Measurements from ENCODE around the gene ITGB2.

The ITGB2 gene

DNA sequence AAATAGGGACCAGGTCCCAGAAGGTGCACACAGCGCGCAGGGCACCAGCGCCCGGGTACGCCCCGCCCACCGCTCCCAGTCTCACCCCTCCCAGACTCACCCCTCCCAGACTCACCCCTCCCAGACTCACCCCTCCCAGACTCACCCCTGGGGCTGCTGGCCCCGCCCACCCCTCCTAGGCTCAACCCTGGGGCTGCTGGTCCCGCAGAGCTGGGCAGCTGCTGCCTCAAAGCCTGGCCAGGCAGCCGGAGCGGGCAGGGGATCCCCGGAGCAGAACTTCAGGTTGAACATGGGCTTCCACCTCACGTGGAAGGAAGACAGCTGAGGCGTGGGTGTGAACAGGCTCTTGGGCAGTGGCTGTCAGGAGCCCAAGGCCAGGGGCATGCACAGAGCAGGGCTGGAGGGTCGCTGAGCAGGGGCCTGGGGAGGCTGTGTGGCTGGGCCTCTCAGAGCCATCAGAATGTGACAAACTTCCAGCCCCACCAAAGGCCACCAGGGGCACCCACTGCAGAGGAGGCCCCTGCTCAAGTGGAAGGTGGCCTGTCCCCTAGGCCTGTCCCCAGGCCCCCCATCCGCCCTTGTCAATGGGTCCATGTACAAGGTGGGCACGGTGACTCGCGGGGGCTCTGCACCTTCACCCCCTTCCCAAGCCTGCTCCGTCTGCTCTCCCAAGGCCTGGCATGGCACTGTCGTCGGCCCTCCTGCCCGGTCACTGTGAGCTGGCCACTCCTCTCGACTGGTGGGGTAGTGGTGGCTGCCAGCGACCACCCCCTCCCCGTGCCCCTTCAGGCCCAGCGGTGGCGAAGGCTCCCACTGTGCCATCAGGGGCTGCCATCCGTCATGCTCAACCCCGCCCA, 82.4 kb downstream of the ITGB2 start:
- no peak overlapping the region for H3K9ac ChIP-seq
- H2AFZ ChIP-seq: no peak overlapping the region
- TF ChIP-seq, protein P1, sequence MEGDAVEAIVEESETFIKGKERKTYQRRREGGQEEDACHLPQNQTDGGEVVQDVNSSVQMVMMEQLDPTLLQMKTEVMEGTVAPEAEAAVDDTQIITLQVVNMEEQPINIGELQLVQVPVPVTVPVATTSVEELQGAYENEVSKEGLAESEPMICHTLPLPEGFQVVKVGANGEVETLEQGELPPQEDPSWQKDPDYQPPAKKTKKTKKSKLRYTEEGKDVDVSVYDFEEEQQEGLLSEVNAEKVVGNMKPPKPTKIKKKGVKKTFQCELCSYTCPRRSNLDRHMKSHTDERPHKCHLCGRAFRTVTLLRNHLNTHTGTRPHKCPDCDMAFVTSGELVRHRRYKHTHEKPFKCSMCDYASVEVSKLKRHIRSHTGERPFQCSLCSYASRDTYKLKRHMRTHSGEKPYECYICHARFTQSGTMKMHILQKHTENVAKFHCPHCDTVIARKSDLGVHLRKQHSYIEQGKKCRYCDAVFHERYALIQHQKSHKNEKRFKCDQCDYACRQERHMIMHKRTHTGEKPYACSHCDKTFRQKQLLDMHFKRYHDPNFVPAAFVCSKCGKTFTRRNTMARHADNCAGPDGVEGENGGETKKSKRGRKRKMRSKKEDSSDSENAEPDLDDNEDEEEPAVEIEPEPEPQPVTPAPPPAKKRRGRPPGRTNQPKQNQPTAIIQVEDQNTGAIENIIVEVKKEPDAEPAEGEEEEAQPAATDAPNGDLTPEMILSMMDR (IDR thresholded peaks at IDR 0.05): no peak
- H3K79me2 ChIP-seq: no peaks in the 10 kb centered on the region
- H3K4me3 ChIP-seq (ENCODE audit: low read depth, low read length): no peak overlapping the region
- H3K4me1 ChIP-seq: no peaks in the 10 kb centered on the region
- no peaks in the 10 kb centered on the region for H3K36me3 ChIP-seq (ENCODE audit: control insufficient read depth, insufficient read depth, low read length)
- H3K9me3 ChIP-seq (ENCODE audit: control insufficient read depth, low read length): no peaks in the 10 kb centered on the region
- H3K27me3 ChIP-seq (ENCODE audit: control insufficient read depth, insufficient read depth, low read length): no peaks in the 10 kb centered on the region
- no peak overlapping the region for H3K4me2 ChIP-seq (ENCODE audit: low read length)
- no peak overlapping the region for H3K27ac ChIP-seq

DNA sequence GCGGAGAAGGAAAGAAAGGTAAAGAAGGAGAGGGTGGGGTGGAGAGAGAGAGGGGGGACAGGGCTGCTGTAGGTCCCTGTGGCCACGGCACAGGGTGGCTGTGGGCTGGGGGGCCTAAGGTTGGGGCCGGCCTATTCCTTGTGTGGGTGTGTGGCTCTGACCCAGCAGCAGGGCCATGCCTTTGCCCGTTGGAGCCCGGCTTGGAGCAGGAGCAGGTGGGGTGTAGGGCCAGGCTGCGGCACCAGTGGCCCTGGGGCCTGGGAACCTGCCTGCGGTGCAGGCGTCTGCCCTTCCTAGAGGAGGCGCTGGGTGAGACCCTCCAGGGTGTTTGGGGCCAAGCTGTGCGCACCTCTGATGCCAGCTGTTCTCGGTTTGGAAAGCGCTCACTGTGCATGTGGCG, 83.2 kb downstream of the ITGB2 start:
- no peaks in the 10 kb centered on the region for H3K36me3 ChIP-seq (ENCODE audit: control insufficient read depth, insufficient read depth, low read length)
- H3K4me2 ChIP-seq (ENCODE audit: low read length): no peak overlapping the region
- no peaks in the 10 kb centered on the region for H3K9me3 ChIP-seq (ENCODE audit: control insufficient read depth, low read length)
- H3K4me1 ChIP-seq: no peaks in the 10 kb centered on the region
- TF ChIP-seq, protein P1 (IDR thresholded peaks at IDR 0.05): no peak
- H3K27me3 ChIP-seq (ENCODE audit: control insufficient read depth, insufficient read depth, low read length): no peaks in the 10 kb centered on the region
- no peak overlapping the region for H3K9ac ChIP-seq
- H3K27ac ChIP-seq: no peak overlapping the region
- no peak overlapping the region for H3K4me3 ChIP-seq (ENCODE audit: low read depth, low read length)
- no peak overlapping the region for H2AFZ ChIP-seq
- H3K79me2 ChIP-seq: no peaks in the 10 kb centered on the region

DNA sequence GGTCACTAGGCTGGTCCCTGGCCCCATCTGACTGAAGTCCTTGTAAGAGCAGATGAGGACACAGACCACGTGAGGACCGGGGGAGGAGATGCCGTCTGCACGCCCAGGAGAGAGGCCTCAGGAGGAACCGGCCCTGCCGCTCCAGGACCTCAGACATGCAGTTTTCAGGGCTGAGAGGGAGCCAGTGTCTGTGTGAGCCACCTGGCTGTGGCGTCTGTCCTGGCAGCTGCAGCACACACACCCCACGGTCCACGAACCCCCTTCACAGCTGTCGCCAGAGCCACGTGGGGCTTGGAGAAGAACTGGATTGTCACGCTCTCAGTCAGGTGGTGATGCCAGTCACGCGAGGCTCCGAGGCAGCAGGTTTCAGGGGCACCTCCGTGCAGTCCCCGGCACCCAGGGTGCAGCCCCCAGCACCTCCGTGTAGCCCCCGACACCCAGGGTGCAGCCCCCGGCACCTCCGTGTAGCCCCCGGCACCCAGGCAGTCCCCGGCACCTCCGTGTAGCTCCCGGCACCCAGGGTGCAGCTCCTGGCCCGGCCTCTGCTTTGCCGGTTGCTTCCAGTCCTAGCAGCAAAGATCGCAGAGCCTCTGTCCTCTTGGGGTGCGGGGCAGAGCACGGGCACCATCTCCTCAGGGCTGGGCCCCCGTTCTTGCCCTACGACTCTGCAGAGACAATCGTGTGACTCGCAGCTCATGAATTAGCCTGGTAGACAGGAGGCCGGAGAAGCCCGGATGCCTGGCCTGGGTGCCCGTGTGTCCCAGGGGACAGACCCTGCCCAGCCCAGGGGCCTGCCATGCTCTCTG, 83.8 kb downstream of the ITGB2 start:
- Histone ChIP-seq H3K4me2 (ENCODE audit: low read length) (peak overlapping the region; percentile 51), H3K36me3 (ENCODE audit: control insufficient read depth, insufficient read depth, low read length) (no peaks in the 10 kb centered on the region), H3K4me1 (no peaks in the 10 kb centered on the region), H3K27me3 (ENCODE audit: control insufficient read depth, insufficient read depth, low read length) (no peaks in the 10 kb centered on the region), H3K9ac (no peak overlapping the region), H3K79me2 (no peaks in the 10 kb centered on the region), H2AFZ (no peak overlapping the region), H3K27ac (no peak overlapping the region), H3K4me3 (ENCODE audit: low read depth, low read length) (no peak overlapping the region), H3K9me3 (ENCODE audit: control insufficient read depth, low read length) (no peaks in the 10 kb centered on the region)
- TF ChIP-seq, protein P1 (IDR thresholded peaks at IDR 0.05): no peak

DNA sequence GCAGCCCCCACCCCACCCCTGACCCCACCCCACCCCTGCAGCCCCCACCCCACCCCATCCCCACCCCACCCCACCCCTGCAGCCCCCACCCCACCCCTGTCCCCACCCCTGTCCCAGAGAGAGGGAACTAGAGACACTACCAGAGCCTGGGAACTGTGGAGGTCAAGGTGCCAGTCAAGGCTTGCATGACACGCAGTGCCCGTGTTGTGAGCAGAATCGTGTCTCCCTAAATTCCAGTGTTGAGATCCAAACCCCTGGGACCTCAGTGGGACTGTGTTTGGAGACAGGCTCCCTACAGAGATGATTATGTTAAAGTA, 84.4 kb downstream of the ITGB2 start:
- Histone ChIP-seq H3K27ac (no peak overlapping the region), H3K4me2 (ENCODE audit: low read length) (peak overlapping the region; percentile 51), H3K9me3 (ENCODE audit: control insufficient read depth, low read length) (no peaks in the 10 kb centered on the region), H3K4me1 (no peaks in the 10 kb centered on the region), H3K9ac (no peak overlapping the region), H2AFZ (no peak overlapping the region), H3K36me3 (ENCODE audit: control insufficient read depth, insufficient read depth, low read length) (no peaks in the 10 kb centered on the region), H3K4me3 (ENCODE audit: low read depth, low read length) (no peak overlapping the region), H3K27me3 (ENCODE audit: control insufficient read depth, insufficient read depth, low read length) (no peaks in the 10 kb centered on the region), H3K79me2 (no peaks in the 10 kb centered on the region)
- TF ChIP-seq, protein P1 (IDR thresholded peaks at IDR 0.05): no peak
